ENCODE data around the gene TM4SF4. TPM values are rescaled to one million over a fixed set of nuclear protein-coding genes. Genes with fewer than 3 reads are reported as not detected.

Gene TM4SF4
- total and polyA plus RNA-seq, 8 donors: 0.13 to 2.0 (median 0.21) TPM; not detected in 3

DNA sequence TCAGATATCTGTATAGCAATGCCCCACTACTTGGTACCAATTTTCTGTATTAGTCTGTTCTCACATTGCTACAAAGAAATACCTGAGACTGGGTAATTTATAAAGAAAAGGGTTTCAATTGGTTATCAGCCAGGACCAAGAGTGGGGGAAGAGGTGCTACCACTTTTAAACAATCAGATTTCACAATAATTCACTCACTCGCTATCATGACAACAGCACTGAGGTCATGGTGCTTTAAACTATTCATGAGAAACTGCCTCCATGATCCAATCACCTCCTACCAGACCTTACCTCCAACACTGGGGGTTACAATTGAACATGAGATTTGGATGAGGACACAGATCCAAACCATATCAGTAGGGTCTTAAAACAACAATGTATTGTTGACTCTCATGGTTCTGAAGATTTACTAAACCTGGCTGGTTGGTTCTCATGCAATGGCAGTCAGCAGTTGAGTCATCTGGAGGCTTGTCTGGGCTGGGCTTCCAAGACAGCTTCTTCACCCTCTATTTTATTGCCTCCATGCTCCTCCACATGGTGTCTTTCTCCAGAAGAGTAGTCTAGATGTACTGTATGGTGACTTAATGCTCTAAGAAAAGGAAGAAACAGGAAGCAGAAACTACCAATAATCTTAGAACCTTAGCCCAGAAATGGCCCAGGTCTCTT is 21.2 kb upstream of the TM4SF4 start:
- Histone ChIP-seq H3K4me3 (no peak overlapping the region), H3K9me3 (peaks cover 0 to 12% of the 10 kb centered on the region in 2 donors), H3K27me3 (no peaks in the 10 kb centered on the region), H3K27ac (no peak overlapping the region), H3K4me1 (peaks cover 0 to 20% of the 10 kb centered on the region in 2 donors), H3K36me3 (no peaks in the 10 kb centered on the region)
- intact Hi-C loops (cut with DNase I): no loop called here
- no peak for TF ChIP-seq CTCF (IDR thresholded peaks at IDR 0.05)
- DNase-seq (no peak), ATAC-seq (no peak)

GRCh38 chr3:149454746-149455145 is 19.8 kb upstream of the TM4SF4 start:
- no peak overlapping the region for H3K4me3 ChIP-seq
- H3K27ac ChIP-seq: no peak overlapping the region
- no peak for DNase-seq
- intact Hi-C loops (cut with DNase I): no loop called here
- H3K4me1 ChIP-seq: peaks cover 0 to 6% of the 10 kb centered on the region in 2 donors
- ATAC-seq: peak; percentile 53
- H3K36me3 ChIP-seq: no peaks in the 10 kb centered on the region
- no peak for TF ChIP-seq CTCF (IDR thresholded peaks at IDR 0.05)
- no peaks in the 10 kb centered on the region for H3K27me3 ChIP-seq
- peaks cover 0 to 12% of the 10 kb centered on the region in 2 donors for H3K9me3 ChIP-seq

DNA sequence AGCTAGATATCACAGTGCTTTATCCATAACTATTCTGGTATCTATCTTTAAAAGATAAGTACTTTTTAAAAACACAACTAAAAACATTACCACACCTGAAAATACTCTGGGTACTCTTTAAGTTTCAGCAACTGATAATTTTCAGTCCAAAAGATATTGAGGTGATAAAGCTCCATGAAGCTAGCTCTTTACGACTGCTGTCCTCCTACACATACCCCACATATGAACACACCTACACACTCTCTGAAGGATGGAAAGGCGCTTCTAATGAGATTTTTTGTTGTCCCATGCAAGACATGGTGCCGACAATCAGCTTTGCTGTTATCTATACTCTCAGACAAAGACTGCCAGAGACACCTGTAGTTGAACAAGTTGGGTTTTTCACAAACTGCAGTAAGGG is 19.1 kb upstream of the TM4SF4 start:
- intact Hi-C loops (cut with DNase I): no loop called here
- ATAC-seq (no peak), DNase-seq (no peak)
- no peak overlapping the region for H3K4me3 ChIP-seq
- H3K36me3 ChIP-seq: no peaks in the 10 kb centered on the region
- H3K4me1 ChIP-seq: no peaks in the 10 kb centered on the region
- H3K27me3 ChIP-seq: no peaks in the 10 kb centered on the region
- H3K9me3 ChIP-seq: peaks cover 0 to 12% of the 10 kb centered on the region in 2 donors
- no peak for TF ChIP-seq CTCF (IDR thresholded peaks at IDR 0.05)
- H3K27ac ChIP-seq: no peak overlapping the region

DNA sequence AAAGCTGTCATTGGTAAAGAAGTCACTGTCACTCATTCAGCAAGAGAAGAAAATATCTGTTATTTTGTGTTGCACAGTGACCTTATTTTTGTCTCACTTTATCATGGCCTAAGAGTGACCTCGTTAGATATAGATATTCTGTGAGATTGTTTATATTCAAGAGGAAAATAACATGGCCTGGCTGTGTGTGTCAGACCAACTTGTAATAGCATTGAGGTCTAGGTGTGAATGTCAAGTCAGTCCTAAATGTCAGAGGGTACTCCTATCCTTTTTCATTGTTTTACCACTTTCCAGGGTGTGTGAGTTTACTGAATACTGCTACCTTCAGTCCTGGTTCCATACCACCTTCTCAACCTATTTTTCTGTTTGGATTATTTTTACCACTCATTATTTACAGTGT is 18.5 kb upstream of the TM4SF4 start:
- intact Hi-C loops (cut with DNase I): no loop called here
- Histone ChIP-seq H3K27me3 (no peaks in the 10 kb centered on the region), H3K27ac (no peak overlapping the region), H3K4me1 (no peaks in the 10 kb centered on the region), H3K4me3 (no peak overlapping the region), H3K36me3 (no peaks in the 10 kb centered on the region), H3K9me3 (peaks cover 0 to 12% of the 10 kb centered on the region in 2 donors)
- ATAC-seq: no peak
- no peak for TF ChIP-seq CTCF (IDR thresholded peaks at IDR 0.05)
- DNase-seq: no peak

DNA sequence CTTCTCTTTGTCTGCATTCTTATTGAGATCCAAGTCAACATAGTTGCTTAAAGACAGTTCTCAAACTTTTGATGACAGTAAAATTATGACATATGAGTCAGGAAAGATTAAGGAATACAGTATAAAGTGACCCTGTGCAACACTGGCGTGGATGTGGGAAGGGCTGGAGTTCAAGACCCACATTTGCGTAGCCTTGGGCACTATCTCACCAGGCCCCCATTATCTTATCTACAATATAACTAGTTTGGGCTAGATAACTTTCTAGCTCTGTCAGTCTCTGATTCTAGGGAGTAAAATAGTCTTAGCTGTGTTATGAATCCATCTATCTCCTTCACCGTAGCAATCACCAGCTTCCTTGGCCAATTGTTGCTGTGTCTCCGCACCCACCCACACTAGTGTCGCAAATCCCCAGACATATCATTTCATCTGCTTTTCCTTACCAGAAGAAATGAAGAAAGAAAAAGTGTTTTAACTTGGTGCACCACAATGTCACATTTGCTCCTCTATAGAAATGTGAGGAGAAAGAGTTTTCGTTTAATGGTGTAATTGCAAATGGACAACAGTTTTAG is 14.9 kb upstream of the TM4SF4 start:
- H3K27me3 ChIP-seq: no peaks in the 10 kb centered on the region
- DNase-seq (no peak), ATAC-seq (no peak)
- H3K27ac ChIP-seq: no peak overlapping the region
- no peak overlapping the region for H3K4me3 ChIP-seq
- H3K4me1 ChIP-seq: no peaks in the 10 kb centered on the region
- no peak for TF ChIP-seq CTCF (IDR thresholded peaks at IDR 0.05)
- H3K9me3 ChIP-seq: no peaks in the 10 kb centered on the region
- H3K36me3 ChIP-seq: no peaks in the 10 kb centered on the region
- intact Hi-C loops (cut with DNase I): no loop called here

Measured in left lung (tissue), 10 donors.